HG03378 (cell line): ENCODE data around the gene HOXB9.

Experiments used
- ATAC-seq: cut with Tn5 transposase; IDR thresholded peaks from one replicate; pipeline ENCODE4 v1.9.1; 2021; ENCODE audit warnings: mild to moderate bottlenecking, moderate library complexity; ENCODE audit not compliant: unreplicated experiment

HOXB9 gene

DNA sequence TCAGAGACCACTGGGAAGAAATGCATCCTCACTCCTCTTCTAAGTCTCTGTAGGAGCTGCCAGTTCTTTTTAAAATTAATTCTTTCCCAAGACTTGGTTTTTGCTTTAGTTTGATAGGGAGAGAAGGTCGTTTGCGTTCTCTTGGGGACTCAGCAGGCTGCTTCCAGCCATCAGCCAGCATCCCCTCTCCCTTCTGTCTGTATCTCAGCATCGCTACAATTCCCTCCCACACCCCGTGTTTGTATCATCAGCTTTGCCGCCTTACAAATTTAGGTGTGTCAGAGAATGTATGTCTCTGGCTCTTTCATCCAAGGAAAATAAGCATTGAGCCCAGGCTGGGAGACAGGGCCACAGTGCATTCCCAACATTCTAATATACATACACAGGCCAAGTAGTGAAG is 26.8 kb downstream of the HOXB9 start:
- no peak for ATAC-seq

- ATAC-seq, result no peak
Observed at GRCh38 chr17:48598736-48599135, 27.4 kb downstream of the HOXB9 start.

DNA sequence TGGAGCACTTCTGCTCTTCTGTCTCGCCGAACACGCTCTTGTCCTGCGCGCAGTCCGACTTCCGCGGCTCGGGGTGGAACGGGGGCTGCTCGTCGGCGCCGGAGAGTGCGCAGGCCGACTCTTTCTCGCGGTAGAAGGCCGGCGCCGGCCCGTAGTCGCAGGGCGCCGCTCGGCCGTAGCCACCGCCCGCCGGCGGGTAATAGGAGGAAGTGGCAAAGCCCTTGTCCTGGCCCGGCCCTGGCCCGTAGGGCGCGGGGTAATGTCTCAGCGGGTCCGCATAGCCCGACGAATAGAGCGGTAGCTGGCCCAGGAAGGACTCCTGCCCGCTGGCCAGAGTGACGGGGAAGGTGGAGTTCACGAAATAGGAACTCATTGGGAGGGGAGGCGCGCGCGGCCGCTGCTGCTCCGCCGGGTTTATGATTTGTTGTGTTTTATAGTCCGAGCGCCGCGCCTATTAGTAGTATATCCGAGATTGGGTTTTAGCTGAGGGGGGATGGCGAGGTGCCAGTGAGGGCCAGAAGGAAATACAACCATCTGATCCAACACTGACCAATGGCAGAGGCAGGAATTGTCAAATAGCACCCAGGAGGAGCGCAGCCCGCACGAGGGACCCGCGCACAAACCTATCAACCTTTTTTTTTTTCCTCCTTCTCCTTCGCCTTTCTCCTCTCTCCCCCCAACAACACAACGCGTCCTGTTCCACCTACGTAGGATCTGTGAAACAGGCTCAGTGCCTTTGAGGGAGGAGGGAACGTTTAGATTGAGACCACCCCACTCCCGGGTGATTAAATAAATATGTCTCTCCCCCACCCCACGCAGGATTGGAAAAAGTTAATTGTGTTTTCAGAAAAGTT is 28.2 kb downstream of the HOXB9 start:
- no peak for ATAC-seq

DNA sequence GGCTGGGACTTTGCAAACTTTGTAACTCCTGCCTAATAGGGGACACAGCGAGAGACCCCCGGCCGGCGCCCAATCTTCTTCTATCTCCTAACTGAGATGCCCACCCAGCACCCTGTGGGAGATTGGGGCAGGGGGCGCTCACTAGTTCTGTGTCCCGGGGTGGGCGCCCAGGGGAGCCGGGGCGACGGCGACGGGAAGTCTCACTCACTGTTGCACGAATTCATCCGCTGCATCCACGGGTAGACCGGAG is 28.7 kb downstream of the HOXB9 start:
- ATAC-seq, result no peak

DNA sequence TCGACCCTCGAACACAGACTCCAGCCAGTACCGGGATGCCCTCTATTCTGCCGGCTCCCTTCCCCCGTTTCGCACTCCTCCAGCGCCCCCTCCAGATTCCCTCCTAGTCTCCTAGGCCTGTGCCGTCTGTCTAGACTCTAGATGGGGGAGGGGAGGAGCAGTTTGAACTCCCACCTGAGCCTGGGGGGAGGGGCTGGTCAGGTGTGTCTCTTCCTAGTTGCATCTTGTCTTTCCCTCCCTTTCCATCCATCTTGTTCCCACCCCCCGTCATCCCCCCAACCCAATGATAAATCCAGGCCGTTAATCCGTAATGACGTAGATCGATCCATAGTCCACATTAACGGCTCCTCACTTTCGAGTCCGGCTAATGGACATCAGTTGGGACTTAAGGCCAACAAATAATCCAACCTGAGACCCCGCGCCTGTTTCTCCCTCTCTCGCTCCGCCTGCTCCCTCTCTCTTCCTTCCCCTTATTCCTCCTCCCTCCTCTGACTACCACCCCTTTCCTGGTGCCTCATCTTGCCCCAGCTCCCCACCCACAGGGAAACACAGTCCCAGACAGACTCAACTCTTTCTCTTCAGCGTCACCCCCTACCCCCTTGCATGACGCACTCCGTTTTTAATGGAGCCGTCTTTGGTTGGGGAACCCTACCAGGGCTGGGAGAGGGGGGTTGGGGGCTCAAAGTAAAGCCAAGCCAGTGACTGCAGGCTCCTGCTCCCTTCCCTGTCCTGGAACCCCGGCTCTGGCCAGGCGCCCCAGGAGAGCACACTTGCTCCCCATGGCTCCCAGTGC is 29.2 kb downstream of the HOXB9 start:
- no peak for ATAC-seq

DNA sequence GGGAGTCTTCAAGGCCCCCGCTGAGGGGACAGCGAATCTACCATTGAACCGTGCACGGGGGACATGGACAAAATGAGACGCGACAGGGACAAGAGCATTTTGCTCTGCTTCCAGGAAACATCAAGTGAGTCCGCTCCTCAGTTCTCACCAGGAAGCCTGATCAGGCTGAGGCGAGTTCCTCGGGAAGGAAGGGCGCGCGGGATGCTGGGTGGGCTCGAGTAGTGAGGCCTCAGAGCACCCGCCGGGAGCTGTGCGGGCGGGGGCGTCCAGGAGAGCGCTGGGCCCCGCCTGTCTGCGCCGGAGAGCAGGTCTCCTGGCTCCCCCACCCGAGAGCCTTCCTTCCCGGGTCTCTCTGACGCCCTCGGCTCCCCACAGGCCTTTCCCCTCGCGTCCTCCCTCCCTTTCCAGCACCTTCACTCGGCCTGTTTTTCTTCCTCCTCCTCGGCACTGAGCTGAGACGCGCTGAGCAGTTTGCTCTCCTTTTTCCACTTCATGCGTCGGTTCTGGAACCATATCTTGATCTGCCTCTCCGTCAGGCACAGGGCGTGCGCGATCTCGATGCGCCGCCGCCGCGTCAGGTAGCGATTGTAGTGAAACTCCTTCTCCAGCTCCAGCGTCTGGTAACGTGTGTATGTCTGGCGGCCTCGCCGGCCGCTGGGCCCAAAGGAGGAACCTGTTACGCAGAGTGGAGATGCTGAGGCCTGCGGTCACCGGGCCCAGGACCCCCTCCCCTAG is 30.0 kb downstream of the HOXB9 start:
- no peak for ATAC-seq

GRCh38 chr17:48595278-48595999 is 30.7 kb downstream of the HOXB9 start:
- ATAC-seq, result no peak

DNA sequence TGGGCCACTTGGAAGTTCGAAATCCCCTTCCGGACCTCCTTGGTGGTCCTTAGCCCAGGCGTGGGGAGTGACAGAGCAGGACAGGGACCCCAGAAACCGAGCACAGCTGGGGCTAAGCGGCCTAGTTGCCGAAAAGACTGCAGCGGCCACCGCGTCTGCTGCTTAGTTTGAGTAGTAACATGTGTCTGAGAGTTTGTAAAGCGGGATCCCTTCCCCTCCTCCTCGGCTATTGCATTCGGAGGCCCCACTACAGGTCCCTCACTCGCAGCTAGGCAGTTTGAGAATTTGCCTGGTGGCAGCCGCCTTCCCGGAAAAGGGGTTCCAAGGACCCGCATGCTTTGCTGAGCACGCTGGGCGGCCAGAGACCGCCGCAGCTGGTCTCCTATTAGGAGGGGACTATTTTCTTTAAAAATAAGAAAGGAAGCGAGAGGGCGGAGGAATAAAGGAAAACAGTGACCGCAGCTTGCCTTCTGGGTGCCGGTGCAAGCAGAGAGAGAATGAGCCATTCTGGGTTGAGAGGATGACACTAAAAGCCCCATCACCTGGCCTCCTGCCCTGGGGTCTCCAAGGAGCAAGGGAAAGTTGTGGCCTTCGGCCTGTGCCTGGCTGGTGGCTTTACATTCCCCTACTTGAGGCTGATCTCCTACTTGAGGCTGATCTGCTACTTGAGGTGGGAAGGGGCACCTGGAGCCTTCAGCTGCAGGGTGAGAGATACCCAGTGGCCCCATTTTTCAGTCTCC is 31.4 kb downstream of the HOXB9 start:
- ATAC-seq, result no peak

GRCh38 chr17:48593840-48594537 is 32.2 kb downstream of the HOXB9 start:
- no peak for ATAC-seq

DNA sequence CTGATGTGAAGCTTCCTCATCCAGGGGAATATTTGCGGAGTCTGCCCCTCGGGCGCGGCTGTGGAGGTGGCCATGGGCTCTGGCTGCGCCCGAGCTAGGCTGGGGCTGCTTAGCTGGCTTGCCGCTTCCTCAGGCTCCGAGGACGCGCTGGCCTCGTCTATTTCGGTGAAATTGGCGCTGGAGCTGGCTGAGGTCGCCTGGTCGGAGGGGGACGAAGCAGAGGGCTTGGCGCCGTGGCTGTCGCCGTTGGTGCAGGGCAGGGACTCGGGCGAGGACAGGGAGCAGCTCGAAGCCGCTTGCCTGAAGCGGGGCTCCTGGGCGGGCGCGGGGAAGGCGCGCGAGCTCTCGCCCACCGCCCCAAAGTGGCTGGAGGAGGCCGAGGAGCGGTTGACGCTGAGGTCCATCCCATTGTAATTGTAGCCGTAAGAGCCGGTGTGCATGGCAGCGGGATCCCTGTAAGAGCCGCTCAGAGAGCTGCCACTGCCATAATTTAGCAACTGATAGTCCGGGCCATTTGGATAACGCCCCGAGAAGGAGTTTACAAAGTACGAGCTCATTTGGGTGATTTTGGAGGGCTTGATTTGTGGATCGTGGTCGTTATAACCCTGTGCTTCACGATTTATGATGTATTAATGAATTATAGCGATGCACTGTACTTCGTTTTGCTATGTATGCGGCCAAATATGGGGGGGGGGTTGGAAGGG is 32.9 kb downstream of the HOXB9 start, which contains the start of gene HOXB5:
Gene HOXB5 (minus strand): TSS at position 654 of the 704 bp plus-strand sequence. CDS start 97 bp downstream, at position 557.
- no peak for ATAC-seq

DNA sequence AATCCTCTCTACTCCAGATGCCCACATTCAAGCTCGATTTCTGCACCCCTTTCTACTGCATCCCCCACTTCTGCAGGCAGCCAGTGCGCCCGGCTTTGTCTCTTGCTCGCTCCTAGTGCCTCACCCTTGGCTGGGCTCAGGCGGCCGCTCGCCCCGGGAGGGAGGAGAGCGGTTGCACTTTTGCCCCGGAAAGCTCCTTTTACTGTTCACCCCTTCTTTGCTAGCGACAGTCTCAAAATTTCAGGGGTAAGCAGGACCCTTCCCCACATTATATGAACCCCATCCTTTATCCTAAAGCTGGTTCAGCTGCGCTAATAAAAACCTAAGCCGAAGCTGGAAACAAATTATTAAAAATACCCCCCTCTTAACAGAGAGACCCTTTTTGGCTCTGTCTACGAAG is 33.6 kb downstream of the HOXB9 start:
- no peak for ATAC-seq

DNA sequence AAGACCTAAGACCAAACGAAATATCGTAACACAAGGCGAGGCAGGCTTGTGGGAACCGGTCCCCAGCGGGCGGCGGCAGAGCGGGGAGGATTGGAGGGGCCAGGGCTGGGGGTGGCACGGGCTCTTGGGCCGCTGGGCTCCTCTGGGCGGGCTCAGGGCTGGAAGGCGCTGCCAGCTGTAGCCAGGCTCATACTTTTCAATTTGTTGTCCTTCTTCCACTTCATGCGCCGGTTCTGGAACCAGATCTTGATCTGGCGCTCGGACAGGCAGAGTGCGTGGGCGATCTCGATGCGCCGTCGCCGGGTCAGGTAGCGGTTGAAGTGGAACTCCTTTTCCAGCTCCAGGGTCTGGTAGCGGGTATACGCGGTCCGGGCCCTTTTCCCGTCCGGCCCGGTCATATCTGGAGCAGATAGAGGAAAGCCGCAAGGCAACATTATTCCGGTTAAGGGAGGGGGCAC is 34.1 kb downstream of the HOXB9 start:
- ATAC-seq, result no peak

DNA sequence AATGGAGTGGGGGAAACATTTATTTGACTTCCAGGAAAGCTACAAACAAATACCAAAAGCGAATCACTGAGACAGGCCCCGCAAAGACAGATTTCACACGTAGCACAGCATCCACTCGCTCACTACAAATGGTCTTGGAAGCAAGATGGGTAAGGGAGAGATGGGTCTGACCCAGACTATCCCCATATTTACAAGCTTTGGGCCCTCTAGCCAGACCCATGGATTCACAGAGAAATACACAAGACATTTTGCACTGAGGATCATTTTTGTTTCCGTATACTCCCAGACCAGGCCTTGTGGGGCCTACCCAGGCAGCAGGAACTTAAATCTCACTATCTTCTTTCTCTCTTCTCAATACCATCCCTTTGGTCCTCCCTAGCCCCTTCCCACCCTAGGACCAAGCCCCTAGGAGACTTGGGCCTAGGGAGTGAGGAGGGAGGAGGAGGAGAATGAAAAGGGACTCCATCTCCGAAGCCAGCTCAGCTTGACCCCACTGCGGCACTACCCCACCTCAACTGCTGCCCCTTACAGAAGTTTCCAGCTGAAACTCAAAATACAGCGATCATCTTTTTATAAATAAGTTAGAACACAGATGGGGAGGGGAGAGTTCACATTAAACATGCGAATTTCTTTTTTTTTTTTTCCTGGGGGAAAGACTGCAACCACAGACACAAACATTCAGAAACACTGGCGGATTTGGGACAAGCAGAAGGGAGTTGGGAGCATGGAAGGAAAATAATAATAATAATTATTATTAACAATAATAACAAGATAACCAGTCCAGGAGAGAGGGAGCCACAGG is 34.7 kb downstream of the HOXB9 start:
- ATAC-seq, result no peak

DNA sequence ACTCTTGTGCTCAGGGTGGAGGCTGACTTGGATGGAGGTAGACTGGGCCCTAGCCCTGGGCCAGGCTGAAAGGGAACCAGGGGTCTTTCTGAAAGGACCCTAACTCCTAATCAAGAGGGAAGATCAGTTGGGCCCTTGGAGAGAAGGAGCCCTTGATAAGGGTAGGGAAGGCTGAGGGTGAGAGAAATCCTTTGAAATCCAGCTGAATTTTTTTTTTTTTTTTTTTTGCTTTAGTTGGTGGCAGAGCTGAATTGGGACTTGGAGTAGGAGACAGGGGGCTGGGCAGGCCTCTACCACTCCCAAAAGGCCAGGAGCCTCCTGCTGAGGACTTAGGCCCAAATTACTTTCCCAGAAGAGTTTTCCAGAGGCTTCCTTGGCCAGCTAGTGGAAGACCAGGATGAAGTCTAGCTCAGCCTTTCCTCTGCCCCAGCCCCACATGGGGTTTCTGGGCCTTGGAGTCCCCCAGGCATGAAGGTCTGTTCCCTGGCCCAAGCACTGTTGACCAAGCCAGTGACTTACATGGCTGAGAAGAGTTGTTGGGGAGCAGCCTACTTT is 35.5 kb downstream of the HOXB9 start:
- no peak for ATAC-seq

- ATAC-seq, result no peak
Observed at GRCh38 chr17:48589831-48590606, 36.1 kb downstream of the HOXB9 start, which contains the start of gene HOXB3. Gene HOXB3 (minus strand): TSS chr17:48590241. CDS start chr17:48552474, 37,767 bp downstream.

DNA sequence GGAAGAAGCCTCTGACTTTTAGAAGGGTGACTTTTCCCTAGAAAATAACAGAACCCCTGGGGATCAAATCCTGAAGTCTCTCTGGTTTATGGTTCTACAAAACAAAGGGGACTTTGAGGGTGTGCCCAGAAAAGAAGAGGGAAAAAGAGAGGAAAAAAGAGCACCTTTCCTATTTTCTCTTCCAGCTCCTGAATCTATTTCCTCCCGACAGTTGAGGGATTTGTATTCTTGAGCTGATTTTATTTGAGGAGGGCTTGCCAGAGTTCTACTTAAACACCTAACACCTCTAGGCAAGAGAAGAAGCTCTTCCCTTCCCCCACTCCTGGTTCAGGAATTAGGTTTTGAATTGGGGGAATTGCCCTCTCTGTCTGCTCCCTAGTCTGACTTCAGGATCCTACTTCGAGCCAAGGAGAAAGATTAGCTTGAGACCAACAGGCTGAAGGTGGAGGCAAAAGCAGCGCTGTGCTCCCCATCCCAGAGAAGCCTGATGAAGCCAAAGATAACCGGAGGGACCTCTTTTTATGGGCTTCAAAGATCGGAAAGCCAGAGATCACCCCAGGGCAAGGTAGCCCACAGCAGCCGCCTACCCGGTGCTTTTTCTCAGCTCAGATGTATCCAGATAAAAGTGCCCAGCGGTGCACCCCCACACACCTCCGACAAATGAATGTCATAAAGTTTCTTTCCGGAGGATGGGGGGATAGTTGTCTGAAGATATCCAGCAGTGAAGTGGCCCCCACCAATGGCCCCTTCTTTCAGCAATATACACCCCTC is 36.9 kb downstream of the HOXB9 start:
- no peak for ATAC-seq
